Activated T-cell treated with anti-CD3 and anti-CD28 coated beads, Interleukin-2, amount 50 U/mL, for 1 hour (primary cell): ENCODE data around the gene FAXC.
"Not testable (repeated sequence)": the region's sequence is repeated elsewhere in the genome, so short reads cannot be mapped to it uniquely, and the experiment has no call there.

Source experiments
- DNase-seq: peaks from one replicate; pipeline ENCODE4 v3.0.0-alpha.2; 2020

The FAXC gene

DNA sequence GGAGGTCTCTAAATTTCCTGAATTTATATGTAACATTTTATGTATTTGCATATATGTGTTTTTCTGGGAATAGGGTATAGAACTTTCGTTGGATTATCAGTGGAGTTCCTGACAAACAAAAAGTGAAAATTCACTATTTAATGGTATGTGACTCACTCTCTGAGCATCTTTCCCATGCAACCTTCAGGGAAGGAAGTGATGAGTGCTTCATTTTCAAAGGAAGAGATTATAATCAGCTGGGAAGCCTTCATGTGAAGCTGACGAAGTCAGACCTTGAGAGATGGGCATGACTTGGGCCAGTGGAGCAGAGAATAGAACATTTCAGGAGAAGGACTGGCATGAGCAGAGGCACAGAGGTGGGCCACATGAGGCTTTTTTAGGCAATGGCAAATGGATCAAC lies 72.7 kb downstream of the FAXC start:
- DNase-seq = no peak

DNA sequence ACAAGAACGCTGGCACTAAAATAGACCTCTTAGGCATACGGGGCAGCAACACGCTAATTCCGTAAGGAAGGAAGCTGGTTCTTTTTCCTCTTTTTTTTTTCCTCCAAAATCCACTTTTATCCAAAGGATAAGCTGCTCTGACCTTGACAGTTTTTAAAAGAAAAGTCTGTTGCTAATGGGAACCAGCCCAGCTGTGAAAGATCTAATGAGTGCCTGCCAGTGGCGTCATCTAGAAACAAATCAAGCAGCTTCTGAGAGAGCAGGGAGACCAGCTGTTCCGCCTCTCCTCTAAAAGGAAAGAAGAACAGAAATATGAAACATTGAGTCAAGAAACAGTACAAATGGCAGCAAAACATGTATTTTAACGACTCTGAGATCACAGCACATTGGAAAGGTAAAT lies 78.6 kb downstream of the FAXC start:
- DNase-seq = no peak

DNA sequence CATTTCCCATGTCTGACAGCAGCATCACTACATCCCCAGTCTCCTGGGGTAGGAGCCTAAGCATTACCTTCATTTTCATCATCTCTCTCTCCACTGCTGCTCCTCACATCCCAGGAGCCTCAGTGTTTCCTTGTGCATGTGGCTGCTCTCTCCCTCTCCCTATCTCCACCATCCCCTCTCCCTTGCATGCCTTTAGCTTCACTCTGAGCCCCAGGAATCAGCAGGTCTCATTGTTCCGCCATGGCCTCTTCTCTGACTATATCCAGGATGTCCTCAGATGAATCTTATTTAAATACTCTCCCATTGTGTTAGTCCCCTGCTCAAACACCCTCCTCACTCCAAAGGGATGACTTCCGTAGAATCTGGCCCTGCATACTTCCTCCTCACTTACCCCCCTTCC lies 79.4 kb downstream of the FAXC start:
- DNase-seq = no peak

DNA sequence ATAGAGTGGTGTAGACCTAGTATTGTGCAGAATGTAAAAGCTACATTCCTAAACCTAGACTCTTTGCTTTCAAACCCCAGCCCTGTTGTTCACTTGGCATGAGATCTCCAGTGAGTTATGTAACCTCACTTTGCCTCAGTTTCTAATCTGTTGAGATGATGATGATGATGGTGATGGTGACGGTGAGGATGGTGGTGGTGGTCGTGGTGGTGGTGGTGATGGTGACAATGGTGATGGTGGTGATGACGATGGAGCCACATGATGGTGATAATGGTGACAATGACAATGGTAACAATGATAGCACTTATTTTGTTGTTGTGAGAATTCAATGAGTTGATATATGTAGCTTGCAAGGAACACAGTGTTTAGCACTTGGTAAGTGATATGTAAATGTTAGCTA lies 80.3 kb downstream of the FAXC start:
- DNase-seq = no peak

- DNase-seq = not testable (repeated sequence)
Measured at GRCh38 chr6:99266996-99267395, 82.5 kb downstream of the FAXC start.

GRCh38 chr6:99265447-99265846 lies 84.0 kb downstream of the FAXC start:
- not testable (repeated sequence) for DNase-seq

GRCh38 chr6:99254616-99255550 lies 94.6 kb downstream of the FAXC start:
- DNase-seq = no peak

GRCh38 chr6:99253271-99253670 lies 96.2 kb downstream of the FAXC start:
- DNase-seq = no peak

DNA sequence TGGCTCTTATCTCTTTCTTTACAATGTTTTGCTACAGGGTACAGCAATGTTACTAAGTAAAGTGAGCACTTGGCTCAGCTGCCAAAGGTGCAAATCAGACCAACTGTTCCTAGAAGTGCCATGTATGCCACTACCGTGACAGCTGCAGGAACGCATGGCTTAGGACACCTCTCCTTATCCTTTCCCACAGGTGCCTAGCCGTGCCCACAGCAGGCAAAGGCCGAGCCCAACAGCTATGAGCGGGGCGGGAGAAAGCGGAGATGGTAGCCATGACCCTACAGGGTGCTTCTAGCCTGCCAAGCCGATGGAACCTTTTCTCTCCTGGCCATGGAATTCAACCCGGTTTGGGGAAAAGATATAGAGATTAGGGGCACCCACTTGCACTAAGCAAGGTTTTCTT lies 97.1 kb downstream of the FAXC start:
- no peak for DNase-seq

- DNase-seq = no peak
Measured at GRCh38 chr6:99250476-99250875, 99.0 kb downstream of the FAXC start.

DNA sequence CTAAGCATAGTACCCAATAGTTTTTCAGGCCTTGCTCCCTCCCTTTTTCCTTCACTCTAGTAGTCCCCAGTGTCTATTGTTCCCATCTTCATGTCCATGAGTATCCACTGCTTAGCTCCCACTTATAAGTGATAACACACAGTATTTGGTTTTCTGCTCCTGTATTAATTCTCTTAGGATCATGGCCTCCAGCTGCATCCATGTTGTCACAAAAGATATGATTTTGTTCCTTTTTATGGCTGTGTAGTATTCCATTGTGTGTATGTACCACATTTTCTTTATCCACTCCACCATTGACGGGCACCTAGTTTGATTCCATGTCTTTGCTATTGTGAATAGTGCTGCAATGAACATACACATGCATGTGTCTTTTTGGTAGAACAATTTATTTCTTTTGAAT lies 102.9 kb downstream of the FAXC start:
- no peak for DNase-seq

DNA sequence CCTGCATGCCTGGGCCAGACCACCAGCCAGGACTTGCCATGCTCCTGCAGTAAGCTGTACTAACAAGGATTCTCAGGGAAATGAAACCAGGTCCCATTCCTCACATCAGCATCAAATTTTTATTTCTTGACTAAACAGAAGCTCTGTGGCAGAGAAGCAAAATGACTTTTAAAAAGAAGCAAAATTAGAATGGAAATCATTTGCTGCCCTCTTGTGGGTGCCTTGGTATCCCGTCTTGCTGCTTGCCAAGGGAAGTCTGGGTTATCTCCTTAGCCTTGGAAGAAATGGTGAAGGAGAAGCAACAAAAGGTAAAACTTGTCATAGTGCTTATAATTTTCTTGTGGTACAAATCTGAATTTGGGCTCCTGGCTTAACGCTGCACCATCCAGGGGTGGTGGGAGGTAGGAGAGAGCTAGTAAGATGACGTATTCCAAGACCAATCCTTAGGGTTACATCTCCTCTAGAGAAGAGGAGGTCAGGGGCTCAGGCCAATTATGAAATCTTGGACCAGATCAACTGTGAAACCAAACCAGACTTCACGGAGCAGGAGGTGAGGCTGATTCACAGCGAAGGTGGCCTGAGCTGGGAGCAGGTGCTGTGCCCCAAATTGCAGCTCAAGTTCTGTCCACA lies 107.5 kb downstream of the FAXC start:
- no peak for DNase-seq

DNA sequence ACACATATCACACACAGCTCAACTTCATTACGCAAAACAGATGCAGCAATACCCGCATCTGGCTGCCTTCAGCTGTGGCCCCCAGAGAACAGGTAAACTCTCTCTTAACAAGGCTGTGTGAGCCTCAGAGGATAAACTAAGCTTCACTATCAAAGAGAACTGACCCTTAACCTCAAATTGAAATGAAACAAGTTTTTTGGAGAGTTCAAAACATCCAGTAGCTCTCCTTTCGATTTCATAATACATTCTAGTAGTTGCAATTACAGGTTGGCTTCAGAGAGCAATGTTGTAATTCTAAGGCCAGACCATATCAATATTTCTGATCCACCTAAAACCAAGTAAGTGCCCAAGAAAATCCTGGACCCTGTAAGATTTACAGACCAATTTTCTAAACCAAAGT lies 113.5 kb downstream of the FAXC start:
- no peak for DNase-seq

- DNase-seq = no peak
Measured at GRCh38 chr6:99233219-99233618, 116.3 kb downstream of the FAXC start.

DNA sequence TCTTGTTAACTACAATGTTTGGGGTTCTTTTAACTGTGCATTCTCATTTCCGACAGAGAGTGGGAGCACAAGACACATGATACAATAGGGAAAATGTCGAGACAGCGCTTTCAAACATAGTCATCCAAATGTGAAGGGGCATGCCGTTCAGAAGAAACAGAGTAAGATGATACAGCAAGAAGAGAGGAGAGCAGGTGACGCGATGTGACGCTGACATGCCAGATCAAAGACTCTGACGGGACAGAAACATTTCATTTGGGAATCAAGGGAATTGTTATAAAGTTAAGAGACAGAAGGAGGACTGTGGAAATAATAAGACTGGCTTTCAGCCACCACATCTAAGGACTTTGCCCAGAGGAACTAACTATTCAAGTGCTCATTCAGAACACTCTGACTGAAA lies 117.4 kb downstream of the FAXC start:
- no peak for DNase-seq

DNA sequence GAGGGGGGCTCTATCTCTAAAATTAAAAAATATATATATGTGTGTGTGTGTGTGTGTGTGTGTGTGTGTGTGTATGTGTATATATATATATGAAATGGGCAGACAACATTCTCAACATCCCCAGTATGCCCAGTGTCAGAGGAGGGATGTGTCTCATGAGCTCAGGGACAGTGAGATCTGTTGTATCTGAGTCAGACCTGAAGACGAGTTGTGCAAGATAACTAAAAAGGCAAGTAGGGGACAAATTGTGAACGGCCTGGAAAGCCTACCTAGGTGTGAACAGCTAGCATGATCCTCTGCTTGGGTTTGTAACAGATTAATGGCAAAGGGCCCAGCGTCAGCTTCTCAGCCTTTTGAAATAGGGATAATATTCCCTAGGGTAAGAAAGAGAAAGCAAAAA lies 124.3 kb downstream of the FAXC start:
- no peak for DNase-seq
